Neural cell (in vitro differentiated cells): ENCODE measurements around the gene PSMB10. TPM values are rescaled to one million over a fixed set of nuclear protein-coding genes. Genes with fewer than 3 reads are reported as not detected.

ENCODE experiments used
- H2AFZ ChIP-seq: fragments of 200-600, 300-800 bp; sonication (generic), shearing (Covaris generic); 2 replicates; pipeline ENCODE4 v1.6.0; 2014; ENCODE audit warnings: low read depth, mild to moderate bottlenecking, antibody characterized with exemption, low read length, moderate library complexity
- H3F3A ChIP-seq: fragments of 200-600 bp; shearing (Covaris generic); 2 replicates; pipeline ENCODE4 v1.6.1; 2016; ENCODE audit warnings: mild to moderate bottlenecking, moderate library complexity, mixed read lengths, antibody characterized with exemption, low read length; ENCODE audit not compliant: insufficient read depth, poor library complexity, severe bottlenecking
- H3K27ac ChIP-seq: fragments of 200-600, 300-800 bp; sonication (generic), shearing (Covaris generic); 2 replicates; pipeline ENCODE4 v1.5.1; 2014; ENCODE audit warnings: mild to moderate bottlenecking, low read length, moderate library complexity
- H3K27me3 ChIP-seq: fragments of 300-800, 200-600 bp; sonication (generic), shearing (Covaris generic); 2 replicates; pipeline ENCODE4 v1.6.0; 2014; ENCODE audit warnings: mild to moderate bottlenecking, low read depth, low read length, moderate library complexity; ENCODE audit not compliant: insufficient read depth
- H3K36me3 ChIP-seq: fragments of 300-800, 200-600 bp; sonication (generic), shearing (Covaris generic); 2 replicates; pipeline ENCODE4 v1.5.1; 2014; ENCODE audit warnings: mild to moderate bottlenecking, antibody characterized with exemption, low read length, moderate library complexity; ENCODE audit not compliant: insufficient read depth
- H3K4me2 ChIP-seq: fragments of 300-800, 200-600 bp; sonication (generic), shearing (Covaris generic); 2 replicates; pipeline ENCODE4 v1.6.0; 2014; ENCODE audit warnings: mild to moderate bottlenecking, low read length
- H3K4me3 ChIP-seq: fragments of 300-800, 200-600 bp; sonication (generic), shearing (Covaris generic); 2 replicates; pipeline ENCODE4 v1.5.1; 2014; ENCODE audit warnings: mild to moderate bottlenecking, low read length, moderate library complexity
- H3K79me2 ChIP-seq: fragments of 200-600 bp; shearing (Covaris generic); replicated peaks from 2 replicates; pipeline ENCODE4 v1.6.0; 2014; ENCODE audit warnings: mild to moderate bottlenecking, low read length, moderate library complexity; ENCODE audit not compliant: insufficient read depth
- H3K9ac ChIP-seq: fragments of 300-800, 200-600 bp; sonication (generic), shearing (Covaris generic); 2 replicates; pipeline ENCODE4 v1.6.1; 2016; ENCODE audit warnings: mild to moderate bottlenecking, low read length, mixed read lengths
- H3K9me2 ChIP-seq: fragments of 200-600 bp; shearing (Covaris generic); 2 replicates; pipeline ENCODE4 v1.6.1; 2016; ENCODE audit warnings: mild to moderate bottlenecking, low read length, mixed read lengths; ENCODE audit not compliant: insufficient read depth
- H3K9me3 ChIP-seq: fragments of 200-600, 300-800 bp; sonication (generic), shearing (Covaris generic); 2 replicates; pipeline ENCODE4 v1.6.1; 2016; ENCODE audit warnings: mild to moderate bottlenecking, mixed run types, low read length, moderate library complexity, mixed read lengths
- H4K20me1 ChIP-seq: fragments of 200-600 bp; shearing (Covaris generic); 2 replicates; pipeline ENCODE4 v1.6.1; 2016; ENCODE audit warnings: mild to moderate bottlenecking, mixed run types; ENCODE audit not compliant: insufficient read depth
- EP300 ChIP-seq: fragments of 450-650 bp; conservative IDR thresholded peaks from 2 replicates; pipeline ENCODE4 v1.6.1; 2014; ENCODE audit warnings: antibody characterized with exemption, mild to moderate bottlenecking, moderate library complexity; ENCODE audit not compliant: poor library complexity, severe bottlenecking
- EZH2 ChIP-seq: fragments of 200-600, 300-800 bp; shearing (Covaris generic), sonication (generic); IDR thresholded peaks from 2 replicates; pipeline ENCODE4 v1.6.1; 2014; ENCODE audit warnings: antibody characterized with exemption, low read length, borderline replicate concordance, mild to moderate bottlenecking; ENCODE audit not compliant: insufficient read depth, poor library complexity, severe bottlenecking
- MXI1 ChIP-seq: fragments of 450-650 bp; conservative IDR thresholded peaks from 2 replicates; pipeline ENCODE4 v1.6.1; 2014; ENCODE audit warnings: antibody characterized with exemption, mild to moderate bottlenecking; ENCODE audit not compliant: poor library complexity, severe bottlenecking
- POLR2AphosphoS5 ChIP-seq: IDR thresholded peaks from 2 replicates; pipeline ENCODE4 v1.6.1; 2012
- RAD21 ChIP-seq: fragments of 450-650 bp; conservative IDR thresholded peaks from 2 replicates; pipeline ENCODE4 v1.6.1; 2014; ENCODE audit warnings: antibody characterized with exemption, mild to moderate bottlenecking, moderate library complexity
- SMC3 ChIP-seq: fragments of 450-650 bp; conservative IDR thresholded peaks from 2 replicates; pipeline ENCODE4 v1.6.1; 2014; ENCODE audit warnings: antibody characterized with exemption, mild to moderate bottlenecking, moderate library complexity; ENCODE audit not compliant: poor library complexity
- TAF1 ChIP-seq: IDR thresholded peaks from 2 replicates; pipeline ENCODE4 v1.6.1; 2012; ENCODE audit warnings: low read depth
- polyA plus RNA-seq: library from polyadenylated mRNA; depleted of rRNA; stranded (reverse); fragments of >200 nt; gene quantifications from 2 replicates; pipeline ENCODE4 v1.2.3, GENCODE V29; 2014
- TF ChIP-seq, protein P1 (sequence below): fragments of 450-650 bp; IDR thresholded peaks from 2 replicates; pipeline ENCODE4 v1.5.1; 2014; ENCODE audit warnings: antibody characterized with exemption, mild to moderate bottlenecking, moderate library complexity; ENCODE audit not compliant: poor library complexity, severe bottlenecking
- TF ChIP-seq, protein P2 (sequence below): IDR thresholded peaks from 2 replicates; pipeline ENCODE4 v1.6.1; 2012; ENCODE audit warnings: borderline replicate concordance

PSMB10 gene
- polyA plus RNA-seq, 1 donor from 2014 or later = 46.4 TPM

DNA sequence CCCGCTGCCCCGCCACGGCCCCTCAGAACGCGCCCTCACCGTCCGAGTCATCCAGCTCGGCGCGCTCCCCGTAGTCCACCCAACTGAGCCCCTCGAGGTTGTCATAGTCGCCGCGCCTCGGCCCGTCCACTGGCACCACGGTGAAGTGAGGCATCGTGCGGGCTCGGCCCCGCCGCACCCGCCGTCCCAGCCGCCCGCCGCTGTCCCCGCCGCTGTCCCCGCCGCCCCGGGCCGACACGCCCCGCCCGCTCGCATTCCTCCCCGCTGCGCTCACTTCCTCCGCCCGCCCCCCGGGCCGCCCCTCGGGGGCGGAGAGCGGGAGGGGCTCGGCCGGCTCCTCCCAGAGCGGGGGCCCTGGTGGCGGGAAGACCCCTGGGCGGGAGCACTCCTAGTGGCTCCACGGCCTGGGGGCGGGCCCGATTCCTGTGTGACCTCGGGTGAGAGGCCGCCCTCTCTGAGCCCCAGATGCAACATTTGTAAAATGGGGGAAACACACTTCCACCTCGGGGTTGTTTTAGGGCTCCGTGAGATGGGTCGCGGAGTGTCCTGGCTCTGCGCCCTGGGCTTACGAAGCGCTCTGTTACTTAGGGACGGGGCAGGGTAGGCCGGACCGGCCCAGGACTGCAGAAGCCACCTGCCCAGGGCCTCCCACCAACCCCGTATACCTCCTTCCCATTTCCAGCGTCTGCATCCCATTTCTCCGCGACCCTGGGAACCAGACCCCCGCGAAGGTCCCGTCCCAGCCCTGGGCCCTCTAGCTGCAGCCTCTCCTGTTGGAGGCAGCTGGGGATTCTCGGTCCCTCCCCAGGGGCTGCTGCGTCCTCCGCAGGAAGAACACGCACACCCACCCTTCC is 32.0 kb upstream of the PSMB10 start, which contains the start of gene SLC12A4:
TSS of gene SLC12A4 (minus strand) at position 238 of the 854 bp plus-strand sequence. CDS start at position 154, 84 bp downstream.
- no peaks in the 10 kb centered on the region for H3K79me2 ChIP-seq
- TF ChIP-seq RAD21 (no peak), TAF1 (no peak), MXI1 (no peak)
- TF ChIP-seq, protein P1, sequence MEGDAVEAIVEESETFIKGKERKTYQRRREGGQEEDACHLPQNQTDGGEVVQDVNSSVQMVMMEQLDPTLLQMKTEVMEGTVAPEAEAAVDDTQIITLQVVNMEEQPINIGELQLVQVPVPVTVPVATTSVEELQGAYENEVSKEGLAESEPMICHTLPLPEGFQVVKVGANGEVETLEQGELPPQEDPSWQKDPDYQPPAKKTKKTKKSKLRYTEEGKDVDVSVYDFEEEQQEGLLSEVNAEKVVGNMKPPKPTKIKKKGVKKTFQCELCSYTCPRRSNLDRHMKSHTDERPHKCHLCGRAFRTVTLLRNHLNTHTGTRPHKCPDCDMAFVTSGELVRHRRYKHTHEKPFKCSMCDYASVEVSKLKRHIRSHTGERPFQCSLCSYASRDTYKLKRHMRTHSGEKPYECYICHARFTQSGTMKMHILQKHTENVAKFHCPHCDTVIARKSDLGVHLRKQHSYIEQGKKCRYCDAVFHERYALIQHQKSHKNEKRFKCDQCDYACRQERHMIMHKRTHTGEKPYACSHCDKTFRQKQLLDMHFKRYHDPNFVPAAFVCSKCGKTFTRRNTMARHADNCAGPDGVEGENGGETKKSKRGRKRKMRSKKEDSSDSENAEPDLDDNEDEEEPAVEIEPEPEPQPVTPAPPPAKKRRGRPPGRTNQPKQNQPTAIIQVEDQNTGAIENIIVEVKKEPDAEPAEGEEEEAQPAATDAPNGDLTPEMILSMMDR = no peak
- H3K9me2 ChIP-seq = no peaks in the 10 kb centered on the region
- no peak within 1 kb of the TSS for H2AFZ ChIP-seq
- no peaks in the 10 kb centered on the region for H3K9me3 ChIP-seq
- peaks cover 29% of the 10 kb centered on the region for H3K27me3 ChIP-seq
- no peaks in the 10 kb centered on the region for H3F3A ChIP-seq
- H3K4me3 ChIP-seq = no peak within 1 kb of the TSS
- no peak within 1 kb of the TSS for H3K9ac ChIP-seq
- no peak within 1 kb of the TSS for H3K4me2 ChIP-seq
- no peaks in the 10 kb centered on the region for H3K36me3 ChIP-seq
- H4K20me1 ChIP-seq = no peaks in the 10 kb centered on the region
- H3K27ac ChIP-seq = no peak within 1 kb of the TSS

DNA sequence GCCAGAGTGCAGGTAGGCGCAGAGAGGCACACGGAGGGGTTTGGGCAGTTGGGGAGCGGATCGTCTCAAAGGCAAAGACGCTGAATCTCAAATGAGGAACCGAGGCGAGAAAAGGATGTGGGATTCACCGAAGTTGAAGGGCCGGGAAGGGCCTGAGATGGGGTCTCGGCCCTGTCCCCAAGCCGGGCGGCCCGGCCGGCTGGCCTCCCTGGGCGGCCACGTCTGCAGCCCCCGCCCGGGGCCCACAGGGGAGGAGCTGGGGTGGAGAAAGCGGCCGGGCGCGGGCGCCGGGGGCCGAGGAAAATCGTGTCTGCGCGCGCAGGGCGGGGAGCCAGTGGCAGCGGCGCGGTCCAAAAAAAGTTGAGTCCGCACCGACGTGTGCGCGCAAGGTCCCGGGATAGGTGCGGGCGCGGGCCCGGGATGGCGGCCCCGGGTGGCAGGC is 31.3 kb upstream of the PSMB10 start:
- H3K27ac ChIP-seq = no peak overlapping the region

More for the DNA sequence above, 31.3 kb upstream of the PSMB10 start:
- H2AFZ ChIP-seq = no peak overlapping the region
- H3K9ac ChIP-seq = no peak overlapping the region
- H3K4me3 ChIP-seq = no peak overlapping the region
- no peaks in the 10 kb centered on the region for H3K79me2 ChIP-seq
- no peak overlapping the region for H3K4me2 ChIP-seq
- no peaks in the 10 kb centered on the region for H3K9me2 ChIP-seq
- H3K36me3 ChIP-seq = no peaks in the 10 kb centered on the region
- H4K20me1 ChIP-seq = no peaks in the 10 kb centered on the region
- H3K9me3 ChIP-seq = no peaks in the 10 kb centered on the region
- no peaks in the 10 kb centered on the region for H3F3A ChIP-seq
- peaks cover 29% of the 10 kb centered on the region for H3K27me3 ChIP-seq
- TF ChIP-seq, protein P1 = no peak
- TF ChIP-seq POLR2AphosphoS5 (no peak), EP300 (no peak), RAD21 (no peak), TAF1 (no peak), MXI1 (no peak), SMC3 (no peak), EZH2 (no peak)
- TF ChIP-seq, protein P2, sequence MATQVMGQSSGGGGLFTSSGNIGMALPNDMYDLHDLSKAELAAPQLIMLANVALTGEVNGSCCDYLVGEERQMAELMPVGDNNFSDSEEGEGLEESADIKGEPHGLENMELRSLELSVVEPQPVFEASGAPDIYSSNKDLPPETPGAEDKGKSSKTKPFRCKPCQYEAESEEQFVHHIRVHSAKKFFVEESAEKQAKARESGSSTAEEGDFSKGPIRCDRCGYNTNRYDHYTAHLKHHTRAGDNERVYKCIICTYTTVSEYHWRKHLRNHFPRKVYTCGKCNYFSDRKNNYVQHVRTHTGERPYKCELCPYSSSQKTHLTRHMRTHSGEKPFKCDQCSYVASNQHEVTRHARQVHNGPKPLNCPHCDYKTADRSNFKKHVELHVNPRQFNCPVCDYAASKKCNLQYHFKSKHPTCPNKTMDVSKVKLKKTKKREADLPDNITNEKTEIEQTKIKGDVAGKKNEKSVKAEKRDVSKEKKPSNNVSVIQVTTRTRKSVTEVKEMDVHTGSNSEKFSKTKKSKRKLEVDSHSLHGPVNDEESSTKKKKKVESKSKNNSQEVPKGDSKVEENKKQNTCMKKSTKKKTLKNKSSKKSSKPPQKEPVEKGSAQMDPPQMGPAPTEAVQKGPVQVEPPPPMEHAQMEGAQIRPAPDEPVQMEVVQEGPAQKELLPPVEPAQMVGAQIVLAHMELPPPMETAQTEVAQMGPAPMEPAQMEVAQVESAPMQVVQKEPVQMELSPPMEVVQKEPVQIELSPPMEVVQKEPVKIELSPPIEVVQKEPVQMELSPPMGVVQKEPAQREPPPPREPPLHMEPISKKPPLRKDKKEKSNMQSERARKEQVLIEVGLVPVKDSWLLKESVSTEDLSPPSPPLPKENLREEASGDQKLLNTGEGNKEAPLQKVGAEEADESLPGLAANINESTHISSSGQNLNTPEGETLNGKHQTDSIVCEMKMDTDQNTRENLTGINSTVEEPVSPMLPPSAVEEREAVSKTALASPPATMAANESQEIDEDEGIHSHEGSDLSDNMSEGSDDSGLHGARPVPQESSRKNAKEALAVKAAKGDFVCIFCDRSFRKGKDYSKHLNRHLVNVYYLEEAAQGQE = no peak
